Hematopoietic multipotent progenitor cell treated with erythropoietin and hydrocortisone succinate and interleukin-3 and kit ligand, for 17 days (in vitro differentiated cells): ENCODE measurements around the gene POMT1.

Experiments used
- DNase-seq: peaks from one replicate; pipeline ENCODE4 v3.0.0-alpha.2; 2015; ENCODE audit warnings: low spot score

The POMT1 gene

GRCh38 chr9:131554843-131555351 lies 52.2 kb downstream of the POMT1 start:
- DNase-seq = no peak

- no peak for DNase-seq
These were observed 53.3 kb downstream of the POMT1 start for GRCh38 chr9:131555841-131556673.

GRCh38 chr9:131557855-131558548 lies 55.3 kb downstream of the POMT1 start:
- DNase-seq = no peak

- no peak for DNase-seq
These were observed 56.8 kb downstream of the POMT1 start for GRCh38 chr9:131559421-131560000.

GRCh38 chr9:131562032-131562959 lies 59.6 kb downstream of the POMT1 start:
- no peak for DNase-seq

GRCh38 chr9:131565369-131565768 lies 62.7 kb downstream of the POMT1 start:
- no peak for DNase-seq

GRCh38 chr9:131566158-131566557 lies 63.4 kb downstream of the POMT1 start:
- DNase-seq = no peak

GRCh38 chr9:131567910-131568309 lies 65.2 kb downstream of the POMT1 start:
- no peak for DNase-seq
